Raji (cell line): Measurements from ENCODE around the gene BZW2.

Experiments
- POLR2A ChIP-seq: IDR thresholded peaks from 2 replicates; pipeline ENCODE4 v1.6.1; 2011; ENCODE audit warnings: low read depth, low read length, control low read depth; ENCODE audit not compliant: insufficient read depth

BZW2 gene

DNA sequence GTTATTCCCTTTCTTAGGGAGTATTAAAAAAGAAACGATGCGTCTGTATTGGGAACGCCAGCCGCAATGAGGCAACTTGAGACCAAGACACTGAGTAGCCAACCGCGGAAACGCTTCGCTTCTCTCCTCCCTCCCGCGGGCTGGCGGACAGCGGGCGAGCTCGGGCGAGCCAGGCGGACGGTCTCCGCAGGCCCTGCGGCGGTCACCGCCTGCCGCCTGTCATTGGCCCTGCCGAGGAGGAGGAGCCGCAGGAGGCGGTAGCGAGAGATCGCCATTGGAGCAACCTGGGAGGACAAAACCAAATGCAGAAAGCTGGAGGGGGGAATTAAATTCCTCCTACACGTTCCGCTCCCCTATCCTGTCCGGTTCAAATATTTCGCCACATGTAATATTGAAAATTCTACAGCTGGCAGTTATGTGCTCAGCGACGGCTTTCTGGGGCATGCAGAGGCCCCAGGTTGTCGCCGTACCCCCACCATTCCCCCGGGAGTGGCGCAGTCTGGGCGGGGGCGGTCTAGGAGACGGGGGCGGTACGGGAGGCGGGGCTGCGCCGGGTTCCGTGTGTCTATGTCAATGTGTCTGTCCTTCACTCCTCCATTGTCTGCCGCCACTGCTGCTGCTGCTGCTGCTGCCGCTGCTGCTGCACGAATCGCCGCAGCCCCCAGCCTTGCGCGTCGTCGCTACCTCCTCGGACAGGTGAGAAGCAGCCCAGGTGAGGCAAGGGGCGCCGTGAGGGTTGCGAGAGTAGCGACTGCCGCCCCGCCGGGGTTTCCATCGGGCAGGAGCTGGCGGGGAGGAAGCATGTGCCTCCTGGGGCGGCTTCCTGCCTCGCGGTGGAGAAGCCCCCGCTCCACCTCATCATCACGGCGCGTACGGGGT is at the start of gene BZW2, which contains the start of gene ANKMY2:
Gene BZW2 (plus strand): TSS at position 589 of the 879 bp plus-strand sequence. CDS start 19,263 bp downstream, outside the sequence.
Gene ANKMY2 (minus strand): TSS at position 162 of the 879 bp plus-strand sequence. CDS start 181 bp downstream, outside the sequence.
- TF ChIP-seq POLR2A = peak; percentile 94

DNA sequence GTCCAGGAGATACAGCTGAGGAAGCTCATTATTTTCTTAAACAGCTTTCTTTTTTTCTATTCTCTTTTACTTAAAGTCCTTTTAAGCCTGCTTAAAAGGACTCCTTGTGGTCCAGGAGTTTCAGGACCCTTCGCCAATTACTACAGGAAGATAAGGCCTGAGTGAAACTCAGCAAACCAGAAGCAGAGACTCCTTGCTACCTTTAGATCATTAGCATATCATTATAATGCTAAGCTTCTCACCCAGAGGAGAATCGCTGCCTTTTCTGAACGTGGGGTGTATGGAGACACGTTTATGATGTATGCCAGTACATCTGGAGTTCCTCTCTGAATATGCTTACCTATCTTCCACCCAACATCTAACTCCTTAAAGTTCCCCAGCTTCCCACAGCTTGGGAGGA is 48.0 kb upstream of the BZW2 start:
- TF ChIP-seq POLR2A = no peak

GRCh38 chr7:16599860-16600259 is 46.1 kb upstream of the BZW2 start:
- no peak for TF ChIP-seq POLR2A

GRCh38 chr7:16603633-16604032 is 42.3 kb upstream of the BZW2 start:
- TF ChIP-seq POLR2A = no peak

- TF ChIP-seq POLR2A = no peak
Measured at GRCh38 chr7:16604054-16604453, 41.9 kb upstream of the BZW2 start.

GRCh38 chr7:16606704-16607103 is 39.3 kb upstream of the BZW2 start:
- no peak for TF ChIP-seq POLR2A

GRCh38 chr7:16609842-16610450 is 36.0 kb upstream of the BZW2 start:
- TF ChIP-seq POLR2A = no peak

GRCh38 chr7:16611711-16612110 is 34.3 kb upstream of the BZW2 start:
- no peak for TF ChIP-seq POLR2A

DNA sequence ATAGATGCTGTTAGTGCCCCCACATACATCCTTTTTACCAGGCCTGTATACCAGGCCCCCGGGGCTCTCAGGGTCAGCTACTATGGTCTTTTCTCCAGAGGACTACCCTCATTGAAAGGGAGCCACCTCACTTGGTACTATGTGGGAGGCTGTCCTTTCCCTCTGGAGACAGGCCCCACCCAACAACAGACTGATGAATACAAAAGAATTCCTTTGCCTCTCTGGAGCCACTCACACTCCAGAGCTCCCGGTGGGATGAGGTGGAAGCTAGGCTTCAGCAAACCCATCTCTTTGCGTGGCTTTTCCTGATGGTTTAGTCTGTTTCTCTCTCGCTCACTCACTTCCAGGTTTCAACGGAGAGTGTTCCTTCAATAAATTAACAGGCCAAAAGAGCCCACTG is 30.8 kb upstream of the BZW2 start:
- no peak for TF ChIP-seq POLR2A

GRCh38 chr7:16616122-16616521 is 29.9 kb upstream of the BZW2 start:
- no peak for TF ChIP-seq POLR2A

- no peak for TF ChIP-seq POLR2A
Measured at GRCh38 chr7:16616542-16616941, 29.4 kb upstream of the BZW2 start.

DNA sequence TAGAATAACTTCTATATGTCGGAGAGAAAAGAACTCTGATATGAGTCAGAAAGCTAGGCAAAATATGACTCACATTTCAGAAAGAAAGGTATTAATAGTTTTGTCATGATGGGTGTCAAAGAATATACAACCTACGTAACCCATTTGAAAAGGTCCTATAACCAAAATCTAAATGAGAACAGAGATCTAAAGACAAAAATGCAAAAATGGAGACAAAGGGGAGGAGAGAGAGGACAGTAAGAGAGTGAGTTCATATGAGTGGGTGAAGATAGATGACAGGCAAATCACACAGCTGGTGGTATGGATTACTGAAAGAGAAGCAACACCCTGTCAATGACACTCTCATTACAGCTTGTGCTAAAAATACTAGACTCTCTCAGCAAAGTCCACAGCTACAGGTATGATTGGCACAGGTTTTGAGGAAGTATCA is 26.0 kb upstream of the BZW2 start:
- no peak for TF ChIP-seq POLR2A

DNA sequence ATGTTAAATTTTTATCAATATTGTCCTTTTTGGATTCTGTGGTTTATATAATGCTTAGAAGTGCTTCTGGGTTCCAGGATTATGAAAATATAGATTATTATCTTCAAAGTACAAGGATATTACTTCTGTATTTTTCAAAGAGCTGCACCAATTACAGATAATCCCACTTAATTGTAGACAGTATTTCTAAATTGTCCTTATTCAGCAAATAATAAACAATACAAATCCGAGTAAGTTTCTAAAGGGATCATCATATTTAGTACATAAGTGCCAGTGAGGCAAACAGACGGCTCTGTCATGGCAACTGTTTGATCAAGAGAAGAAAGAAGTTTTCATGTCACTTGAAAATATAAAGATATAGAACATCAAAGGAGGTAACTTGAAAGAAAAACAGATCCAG is 19.6 kb upstream of the BZW2 start:
- no peak for TF ChIP-seq POLR2A

- TF ChIP-seq POLR2A = no peak
Measured at GRCh38 chr7:16627236-16627635, 18.7 kb upstream of the BZW2 start.

GRCh38 chr7:16630654-16631053 is 15.3 kb upstream of the BZW2 start:
- no peak for TF ChIP-seq POLR2A

GRCh38 chr7:16634271-16634738 is 11.7 kb upstream of the BZW2 start:
- TF ChIP-seq POLR2A = no peak
